GM19372 (cell line): ENCODE results near the gene ARHGEF3.
A peak's percentile ranks its signal among the peaks of the same experiment; 100 is the strongest.
"Not testable (repeated sequence)": the region's sequence is repeated elsewhere in the genome, so short reads cannot be mapped to it uniquely, and the experiment has no call there.

Experiments used
- ATAC-seq: cut with Tn5 transposase; IDR thresholded peaks from one replicate; pipeline ENCODE4 v1.9.1; 2021; ENCODE audit warnings: mild to moderate bottlenecking, low read depth, moderate library complexity; ENCODE audit not compliant: unreplicated experiment

Gene ARHGEF3

DNA sequence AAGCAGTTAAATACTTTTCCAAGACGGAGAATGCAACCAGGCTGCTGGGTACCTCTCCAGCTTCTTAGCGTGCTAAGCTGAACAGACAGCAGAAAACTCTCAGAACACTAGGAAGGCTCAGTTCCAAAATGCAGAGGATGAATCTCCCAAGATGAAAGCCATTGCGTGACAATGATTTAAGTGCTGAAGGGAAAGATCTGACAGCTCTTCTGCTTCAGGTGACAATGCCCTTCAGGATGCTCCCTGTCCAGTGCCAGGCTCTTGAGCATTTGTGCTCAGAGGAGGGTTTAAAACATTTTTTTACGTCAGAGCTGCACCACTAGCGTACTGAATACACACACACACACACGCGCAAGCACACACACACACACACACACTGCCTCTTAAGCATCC lies 26.3 kb downstream of the ARHGEF3 start:
- ATAC-seq, result no peak

DNA sequence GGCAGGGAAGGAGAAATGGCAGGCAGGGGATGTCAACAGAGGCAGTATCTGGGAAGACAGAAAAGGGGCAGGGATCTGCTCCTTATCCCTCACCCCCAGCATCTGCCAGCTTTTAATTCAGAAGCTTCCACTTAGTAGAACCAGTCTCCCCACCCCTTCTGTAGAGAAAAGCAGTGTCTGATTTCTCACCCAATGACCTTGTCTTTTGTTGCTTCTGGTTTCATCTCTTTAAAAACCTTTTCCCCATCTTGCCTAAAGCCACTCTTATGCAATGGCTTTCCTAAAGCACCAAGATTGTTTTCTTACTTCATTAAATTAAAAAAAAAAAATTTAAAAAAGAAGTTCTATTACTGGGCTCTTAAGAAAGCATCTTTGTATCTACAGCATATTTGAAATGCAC lies 27.8 kb downstream of the ARHGEF3 start:
- no peak for ATAC-seq

DNA sequence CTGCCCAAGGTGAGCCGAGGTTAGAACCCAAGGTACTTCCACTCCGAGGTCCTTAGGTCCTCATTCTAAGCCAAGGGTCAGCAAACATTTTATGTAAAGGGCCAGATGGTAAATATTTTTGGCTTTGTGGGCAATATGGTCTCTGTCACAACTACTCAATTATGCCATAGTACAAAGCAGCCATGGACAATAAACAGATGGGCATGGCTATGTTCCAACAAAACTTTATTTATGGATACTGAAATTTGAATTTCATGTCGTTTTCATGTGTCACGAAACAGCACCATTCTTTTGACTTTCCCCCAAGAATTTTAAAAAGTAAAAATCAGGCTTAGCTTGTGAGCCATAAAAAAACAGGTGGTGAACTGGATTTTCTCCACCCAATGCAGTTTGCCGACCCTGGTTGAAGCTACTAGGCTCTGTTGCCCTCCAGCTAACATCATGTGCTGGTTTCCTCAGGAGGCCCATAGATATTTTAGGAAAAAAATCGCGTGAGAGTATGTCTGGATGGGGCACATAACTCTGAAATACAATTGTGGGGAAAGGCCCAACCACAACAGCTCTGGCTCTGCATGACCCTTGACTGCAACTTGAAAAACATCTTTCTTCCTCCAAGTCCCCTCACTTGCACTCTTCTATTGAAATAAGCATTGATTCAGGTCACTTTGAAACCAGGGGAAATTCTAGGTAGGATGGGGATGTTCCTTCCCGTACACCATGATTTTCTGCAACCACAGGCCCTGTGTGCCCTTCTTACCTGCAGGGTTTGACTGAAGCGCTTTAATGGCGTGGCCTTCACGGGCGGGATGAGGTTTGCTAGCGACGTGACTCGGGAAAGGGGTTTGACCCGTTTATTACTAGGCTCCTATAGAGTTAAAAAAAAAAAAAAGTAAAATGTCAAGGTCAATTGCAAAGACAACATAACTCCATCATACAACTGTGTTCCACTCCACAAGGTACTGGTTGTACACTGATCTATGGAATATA lies 28.5 kb downstream of the ARHGEF3 start:
- no peak for ATAC-seq

DNA sequence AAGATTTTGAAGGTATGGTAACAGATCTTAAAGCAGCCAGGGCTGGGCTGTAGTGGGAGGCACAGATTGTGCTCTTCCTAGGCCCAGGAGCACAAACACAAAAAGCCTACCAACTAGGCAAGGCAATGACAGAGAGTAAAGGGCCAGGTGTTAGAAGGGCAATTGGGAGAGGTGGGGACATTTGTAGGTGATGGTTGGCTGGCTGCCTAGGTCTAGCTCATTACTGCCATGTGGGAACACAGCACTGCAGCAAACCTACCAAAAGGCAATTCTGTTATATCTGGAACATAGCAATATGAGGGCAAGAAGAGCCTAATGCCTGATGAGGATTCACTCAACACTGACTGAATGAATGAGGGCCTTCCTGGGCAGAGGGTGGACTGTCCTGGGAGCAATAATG lies 30.4 kb downstream of the ARHGEF3 start:
- ATAC-seq, result no peak

DNA sequence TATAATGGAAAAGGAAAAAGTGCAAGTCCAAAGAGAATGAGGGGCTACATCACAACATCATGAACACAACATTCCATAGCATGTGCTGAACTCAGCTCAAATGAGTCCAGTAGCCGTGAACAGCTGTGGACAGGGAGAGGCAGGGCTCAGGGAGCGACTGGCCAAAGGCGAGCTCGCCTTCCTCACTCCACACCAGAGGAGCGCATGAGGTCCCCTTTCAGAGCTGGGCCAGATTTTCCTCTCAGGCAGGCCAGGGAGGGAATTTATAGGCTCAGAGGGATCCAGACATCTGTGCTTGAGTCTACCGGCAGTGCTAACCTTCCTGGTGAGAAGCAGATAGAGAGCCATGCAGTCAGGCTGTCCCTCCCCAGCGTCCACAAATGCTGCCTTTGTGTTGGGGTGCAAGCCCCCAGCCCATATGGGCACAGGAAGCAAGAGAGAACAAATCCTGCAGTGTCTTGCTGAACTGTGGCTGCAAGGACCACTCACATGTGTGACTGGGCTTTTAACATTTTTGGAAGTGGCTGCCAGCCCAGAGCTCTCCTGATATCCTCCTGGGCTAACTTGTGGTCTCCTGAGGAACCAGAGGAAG lies 32.5 kb downstream of the ARHGEF3 start:
- ATAC-seq, result no peak

DNA sequence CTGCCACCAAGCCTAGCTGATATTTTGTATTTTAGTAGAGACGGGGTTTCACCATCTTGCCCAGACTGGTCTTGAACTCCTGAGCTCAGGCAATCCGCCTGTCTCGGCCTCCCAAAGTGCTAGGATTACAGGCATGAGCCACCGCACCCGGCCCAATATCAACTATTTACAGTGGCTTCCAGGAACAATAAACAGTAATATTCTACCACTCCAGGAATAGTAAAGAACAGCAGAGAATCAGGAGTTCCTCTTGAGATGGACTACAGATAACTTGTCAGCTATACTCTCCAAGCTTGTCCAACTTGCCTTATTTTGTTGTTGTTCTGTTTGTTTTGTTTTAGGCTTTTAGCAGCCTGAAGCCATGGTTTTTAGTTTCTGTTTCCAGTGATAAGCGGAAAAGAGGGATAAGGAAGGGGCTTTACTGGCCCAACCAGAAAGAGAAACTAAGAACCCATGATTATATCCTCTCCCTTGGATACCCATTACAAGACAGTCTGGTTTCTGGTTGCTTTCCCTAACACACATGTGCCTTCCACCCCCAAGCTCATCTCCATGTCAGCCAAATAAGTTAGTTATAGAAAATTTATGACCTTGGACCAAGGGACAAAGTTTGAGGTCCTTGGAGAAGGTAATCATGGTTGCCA lies 36.7 kb downstream of the ARHGEF3 start:
- ATAC-seq, result no peak

DNA sequence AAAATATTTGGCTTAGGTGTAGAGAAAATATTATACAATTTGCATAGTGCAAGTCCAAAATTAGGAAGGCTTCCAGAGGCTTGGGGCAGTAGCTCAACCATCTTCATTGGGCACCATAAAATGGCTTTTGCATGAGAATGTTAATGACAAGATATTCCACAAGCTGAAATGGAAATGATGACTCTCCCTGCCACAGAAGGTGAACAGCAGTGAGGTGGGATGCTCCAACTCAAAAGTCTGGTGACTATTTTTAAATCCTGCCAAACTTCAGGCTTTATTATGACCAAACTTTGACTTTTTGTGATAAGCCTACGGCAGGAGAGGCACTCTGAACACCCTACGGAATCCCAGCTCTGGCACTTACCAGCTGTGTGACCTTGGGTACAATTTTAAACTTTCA lies 37.6 kb downstream of the ARHGEF3 start:
- no peak for ATAC-seq

DNA sequence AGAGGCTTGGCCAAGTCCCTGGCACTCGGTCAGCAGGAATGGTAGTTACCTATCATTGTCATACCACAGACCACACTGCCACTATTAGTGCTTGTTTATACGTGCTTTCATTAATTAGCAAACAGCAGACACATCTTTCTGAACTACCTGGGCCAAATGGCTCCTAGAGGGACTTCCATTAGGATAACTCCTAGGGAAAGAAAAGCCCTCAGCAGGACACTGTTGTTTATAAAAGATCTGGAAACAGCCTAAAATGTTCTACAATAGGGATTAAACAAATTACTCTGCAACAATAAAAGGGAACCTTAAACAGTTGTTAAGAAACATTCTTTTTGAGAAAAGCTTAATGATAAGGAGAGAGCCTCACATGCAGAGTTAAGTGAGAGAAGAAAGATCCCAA lies 38.5 kb downstream of the ARHGEF3 start:
- ATAC-seq, result no peak

DNA sequence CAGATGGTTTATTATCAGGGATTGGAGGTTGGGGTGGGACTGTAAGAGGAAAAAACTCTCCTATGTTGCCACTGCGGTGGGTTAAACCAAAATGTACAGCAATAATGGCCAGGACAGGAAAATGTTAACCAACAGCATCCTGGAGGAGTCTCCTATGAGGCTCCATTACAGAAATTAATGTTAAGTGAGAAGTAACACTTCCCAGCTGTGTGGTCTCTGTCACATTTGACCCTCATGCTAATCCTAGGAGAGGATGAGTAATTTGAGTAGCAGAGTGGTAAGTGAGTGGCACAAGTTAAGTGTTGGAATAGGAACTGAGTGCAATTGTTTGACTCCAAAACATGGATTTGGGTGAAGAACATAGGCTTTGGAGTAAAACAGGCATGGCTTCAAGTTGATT lies 39.0 kb downstream of the ARHGEF3 start:
- ATAC-seq, result no peak

DNA sequence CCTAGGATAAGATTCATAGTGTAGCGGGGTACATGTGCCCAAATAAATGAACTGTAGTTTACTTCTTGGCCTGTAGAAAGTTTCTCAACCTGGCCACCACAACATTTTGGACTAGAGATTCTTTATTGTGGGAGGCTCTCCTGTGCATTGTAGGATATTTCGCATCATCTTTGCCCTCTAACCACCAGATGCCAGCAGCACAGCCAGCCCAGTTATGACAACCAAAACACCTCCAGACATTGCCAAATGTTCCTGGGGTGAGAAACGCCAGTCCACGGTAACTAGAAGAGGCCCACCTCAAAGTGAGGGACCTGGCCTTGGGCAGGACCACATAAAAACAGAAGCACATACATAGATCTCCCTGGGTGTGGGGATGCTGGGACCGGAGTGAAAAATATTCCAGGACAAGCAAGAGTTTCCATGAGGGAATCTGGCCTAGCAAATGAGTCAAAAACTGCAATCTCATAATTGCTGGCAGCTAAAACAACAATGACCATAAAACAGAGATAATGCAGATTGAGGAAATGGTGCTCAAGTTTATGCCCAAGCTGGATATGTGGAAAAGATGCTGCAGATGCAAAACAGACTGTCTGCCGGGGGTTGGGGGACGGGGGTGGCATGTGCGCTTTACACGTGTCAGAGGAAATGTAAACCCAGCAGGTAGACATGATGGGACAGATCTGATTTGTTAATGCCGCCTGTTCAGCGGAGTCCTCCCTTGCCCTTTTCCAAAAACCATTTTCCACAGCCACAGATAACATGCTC lies 39.7 kb downstream of the ARHGEF3 start:
- ATAC-seq, result no peak

DNA sequence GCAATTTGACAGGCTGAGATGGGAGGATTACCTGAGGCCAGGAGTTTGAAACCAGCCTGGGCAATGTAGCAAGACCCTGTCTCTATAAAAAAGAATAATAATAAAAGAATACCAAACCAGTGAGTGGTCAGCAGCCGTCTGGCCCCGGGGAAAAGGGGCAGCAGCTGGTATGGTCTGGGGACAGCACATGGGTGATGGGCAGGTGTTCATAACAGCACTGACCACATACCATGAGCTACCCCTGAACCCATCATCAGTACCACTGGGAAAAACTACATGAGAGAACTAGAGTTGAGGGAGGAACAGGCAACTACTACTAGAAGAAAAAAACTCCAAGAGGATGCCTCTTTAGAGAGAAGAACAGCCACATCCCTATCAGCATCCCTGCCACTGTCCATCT lies 40.7 kb downstream of the ARHGEF3 start:
- no peak for ATAC-seq

DNA sequence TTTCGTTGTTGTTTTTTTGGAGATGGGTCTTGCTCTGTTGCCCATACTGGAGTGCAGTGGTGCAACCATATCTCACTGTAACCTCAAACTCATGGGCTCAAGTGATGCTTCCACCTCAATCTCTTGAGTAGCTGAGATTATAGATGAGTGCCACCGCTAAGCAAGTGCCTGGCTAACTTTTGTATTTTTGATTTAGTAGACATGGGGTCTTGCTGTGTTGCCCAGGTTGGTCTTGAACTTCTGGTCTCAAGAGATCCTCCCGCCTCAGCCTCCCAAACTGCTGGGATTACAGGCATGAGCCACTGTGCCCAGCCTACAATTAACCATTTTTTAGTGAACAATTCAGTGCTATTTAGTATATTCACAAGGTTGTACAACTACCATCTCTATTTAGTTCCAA lies 42.2 kb downstream of the ARHGEF3 start:
- ATAC-seq, result no peak

DNA sequence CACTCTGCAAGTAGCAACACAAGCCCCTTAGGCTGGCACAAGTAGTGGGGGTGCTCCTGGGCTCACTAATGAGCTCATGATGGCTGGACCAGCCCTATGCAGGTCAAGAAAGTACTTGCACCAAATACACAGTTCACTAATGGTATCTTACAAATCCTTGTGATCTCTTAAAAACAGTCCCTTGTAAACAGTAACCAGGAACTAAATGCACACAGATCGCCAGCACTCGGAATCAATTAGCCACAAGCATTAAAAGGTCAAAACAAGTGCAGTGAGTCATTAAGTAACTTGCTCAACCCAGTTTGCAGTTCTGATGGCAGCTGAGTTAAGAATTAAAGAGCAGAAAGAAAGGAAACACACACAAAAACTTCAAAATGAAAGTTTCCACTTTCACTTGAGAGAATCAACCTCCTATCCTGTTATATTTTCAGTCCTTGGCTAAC lies 43.2 kb downstream of the ARHGEF3 start:
- peak; percentile 68 for ATAC-seq

DNA sequence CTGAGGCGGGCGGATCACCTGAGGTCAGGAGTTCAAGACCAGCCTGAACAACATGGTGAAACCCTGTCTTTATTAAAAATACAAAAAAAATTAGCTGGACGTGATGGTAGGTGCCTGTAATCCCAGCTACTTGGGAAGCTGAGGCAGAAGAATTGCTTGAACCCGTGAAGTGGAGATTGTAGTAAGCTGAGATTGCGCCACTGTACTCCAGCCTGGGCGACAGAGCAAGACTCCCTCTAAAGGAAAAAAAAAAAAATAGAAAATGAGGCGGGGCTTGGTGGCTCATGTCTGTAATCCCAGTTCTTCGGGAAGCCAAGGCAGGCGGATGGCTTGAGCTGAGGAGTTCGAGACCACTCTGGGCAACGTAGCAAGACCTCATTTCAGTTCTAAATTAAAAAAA lies 43.7 kb downstream of the ARHGEF3 start:
- ATAC-seq, result not testable (repeated sequence)

DNA sequence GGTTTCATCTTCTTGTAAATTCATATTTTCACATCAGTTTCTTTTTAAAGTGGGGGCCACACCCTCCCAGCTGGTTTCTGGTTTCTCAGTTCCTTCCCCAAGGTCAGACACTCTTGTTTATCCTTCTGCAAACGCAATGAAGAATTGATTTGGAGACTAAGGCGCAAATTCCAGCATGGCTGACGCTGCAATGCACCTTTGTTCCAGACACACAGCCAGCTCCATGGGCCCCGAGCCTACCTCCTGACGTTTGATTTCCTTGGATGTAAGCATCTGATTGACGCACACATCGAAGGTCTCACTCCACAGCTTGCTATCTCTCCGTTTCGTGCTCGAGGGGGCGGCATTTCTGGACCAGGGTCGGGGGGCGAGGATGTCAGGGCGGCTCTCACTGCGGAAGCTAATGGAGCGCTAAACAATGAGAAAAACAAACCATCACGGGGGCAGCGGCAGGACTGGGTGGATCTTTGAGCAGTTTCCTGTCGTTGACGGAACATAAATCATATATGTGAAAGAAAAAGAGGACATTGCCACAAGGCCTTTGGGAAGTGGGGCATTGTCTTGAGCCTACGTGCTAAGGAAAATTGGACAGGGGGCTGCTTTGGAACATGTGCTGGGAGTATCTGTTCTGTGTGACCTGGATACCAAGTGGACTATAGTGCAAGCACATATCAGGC lies 46.9 kb downstream of the ARHGEF3 start:
- no peak for ATAC-seq

DNA sequence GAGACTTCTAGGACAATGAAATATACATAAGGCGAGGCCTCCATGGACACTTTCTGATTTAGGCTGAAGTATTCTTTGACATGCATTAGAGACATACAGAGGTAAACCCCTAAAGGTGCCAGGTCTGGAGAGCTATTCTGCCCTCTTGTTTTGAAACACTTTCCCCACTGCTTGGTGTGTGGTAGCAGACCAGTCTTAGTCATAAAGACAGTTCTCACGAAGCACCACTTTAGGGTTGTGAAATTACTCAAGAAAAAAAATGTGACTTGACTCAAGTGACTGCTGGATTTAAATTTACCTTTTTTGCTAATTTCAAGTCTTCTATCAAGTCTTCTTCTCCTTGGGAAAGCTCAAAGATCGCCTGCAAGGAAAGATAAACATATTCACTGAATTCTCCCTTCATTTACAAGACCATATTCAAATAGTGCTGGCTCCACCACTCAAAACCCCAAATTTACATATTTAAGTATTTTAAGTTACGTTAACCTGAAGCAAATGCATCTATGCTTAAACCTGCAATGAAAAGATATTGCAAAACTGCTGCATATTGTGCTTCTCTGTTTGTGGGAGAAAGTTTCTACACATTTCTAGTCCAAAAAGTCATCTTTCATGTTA lies 48.4 kb downstream of the ARHGEF3 start:
- ATAC-seq, result peak; percentile 49

DNA sequence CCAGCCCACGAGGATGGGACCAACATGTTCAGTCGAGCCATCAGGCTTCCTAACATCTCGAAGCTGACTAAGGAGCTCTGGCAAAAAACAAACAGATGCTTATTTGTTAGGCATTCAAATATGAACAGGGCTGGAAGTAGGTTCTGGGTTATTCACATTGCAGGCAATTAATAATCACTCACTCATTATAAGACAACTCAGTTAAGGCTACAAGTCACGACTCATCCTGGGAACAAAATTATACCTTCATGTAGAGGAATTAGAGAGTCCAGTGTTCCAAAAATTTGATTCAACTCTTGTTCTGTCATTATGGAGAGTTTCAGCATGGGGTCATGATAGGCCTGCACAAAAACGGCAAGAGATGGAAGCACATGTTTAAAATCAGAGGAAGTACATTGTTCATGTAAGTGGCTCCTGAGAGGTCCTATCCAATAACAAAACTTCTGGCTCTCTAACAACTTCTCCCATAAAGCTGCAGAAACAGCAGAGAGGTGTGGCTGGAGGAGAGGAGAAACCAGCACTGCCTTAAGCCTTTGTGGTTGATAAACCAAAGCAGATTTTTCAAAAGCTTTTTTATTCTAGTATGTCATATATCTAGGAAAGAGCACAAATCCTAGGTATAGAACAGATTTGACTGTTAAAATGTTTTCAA lies 50.6 kb downstream of the ARHGEF3 start:
- ATAC-seq, result no peak

DNA sequence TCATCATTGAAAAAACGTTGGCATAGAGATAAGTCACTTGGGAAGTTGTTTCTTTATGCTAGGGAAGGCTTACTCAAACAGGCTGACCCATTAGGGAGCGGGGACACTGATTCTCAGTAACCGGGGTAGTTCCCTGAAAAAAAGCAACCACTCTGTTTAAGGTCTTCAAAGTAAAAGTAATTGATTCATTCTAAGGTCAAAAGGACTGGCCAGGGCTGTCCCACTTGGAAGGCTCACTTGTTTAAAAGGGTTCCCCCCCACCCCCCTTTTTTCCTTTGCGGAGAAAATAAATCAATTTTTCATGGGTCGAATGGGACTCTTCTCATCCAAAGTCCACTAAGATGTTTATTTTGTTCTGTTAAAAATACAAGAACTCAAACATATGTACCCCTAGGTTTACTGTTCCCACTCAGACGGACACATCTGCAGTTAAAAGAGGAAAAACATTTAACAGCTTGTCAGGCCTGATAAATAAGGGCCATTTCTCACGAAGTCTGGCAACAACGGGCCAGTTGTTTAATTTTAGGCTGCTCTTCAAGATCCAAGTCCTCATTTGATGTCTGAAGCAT lies 53.0 kb downstream of the ARHGEF3 start:
- no peak for ATAC-seq

DNA sequence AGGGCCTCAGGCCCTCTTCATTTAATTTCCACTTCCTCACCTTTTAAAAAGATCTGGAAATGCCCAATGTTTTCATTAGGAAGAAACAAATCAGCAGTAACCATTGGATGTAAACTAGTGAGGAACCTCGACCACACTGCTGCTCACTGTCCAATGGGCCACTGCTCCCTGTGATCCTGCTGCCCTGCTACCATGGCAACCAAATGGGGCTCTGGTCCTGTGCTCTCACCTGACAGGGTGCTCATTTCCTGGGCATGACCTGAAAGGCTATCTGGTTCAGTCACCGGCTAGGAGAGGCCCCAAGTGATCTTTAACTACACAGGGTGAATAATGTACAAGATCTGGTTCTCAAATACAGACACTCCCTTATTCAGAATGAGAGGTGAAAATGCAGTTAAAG lies 54.6 kb downstream of the ARHGEF3 start:
- ATAC-seq, result no peak
